Activated T-helper 1 cell treated with anti-CD3 and anti-CD28 coated beads, Interleukin-12 subunit alpha, Interleukin-12 subunit beta, Interleukin-2, Interleukin-4 antibody, amounts not matched to agents 30 ng/mL and 10 ng/mL and 1 ng/mL, durations not matched to agents 14 hours and 24 hours and 36 hours (primary cell): Measurements from ENCODE around the gene PLEKHA1. TPM values are rescaled to one million over a fixed set of nuclear protein-coding genes. Genes with fewer than 3 reads are reported as not detected.

Experiments
- DNase-seq: peaks from one replicate; pipeline ENCODE4 v3.0.0; 2021; ENCODE audit warnings: low spot score
- H3K27ac Mint-ChIP-seq: one replicate; pipeline ENCODE4 v1.8.0; 2021; ENCODE audit warnings: mild to moderate bottlenecking, mixed read lengths
- H3K27me3 Mint-ChIP-seq: one replicate; pipeline ENCODE4 v1.8.0; 2022; ENCODE audit warnings: mild to moderate bottlenecking, moderate library complexity, mixed read lengths; ENCODE audit not compliant: insufficient read depth
- H3K36me3 Mint-ChIP-seq: one replicate; pipeline ENCODE4 v1.8.0; 2021; ENCODE audit warnings: low read depth, mixed read lengths
- H3K4me1 Mint-ChIP-seq: one replicate; pipeline ENCODE4 v1.8.0; 2021; ENCODE audit warnings: low read depth, mixed read lengths
- H3K4me3 Mint-ChIP-seq: one replicate; pipeline ENCODE4 v1.8.0; 2021; ENCODE audit warnings: mild to moderate bottlenecking, moderate library complexity, mixed read lengths
- H3K9me3 Mint-ChIP-seq: one replicate; pipeline ENCODE4 v1.8.0; 2021; ENCODE audit warnings: mixed read lengths
- intact Hi-C: fragments of 100-400 bp; cut with micrococcal nuclease; formaldehyde crosslinking; loops from one replicate; pipeline ENCODE4 v1.15.1; 2024
- total RNA-seq: library from RNA; stranded (reverse); gene quantifications from 2 replicates; pipeline ENCODE4 v1.2.3, GENCODE V29; 2022

Gene PLEKHA1
- total RNA-seq, 1 donor from 2014 or later, result 4.1 TPM

DNA sequence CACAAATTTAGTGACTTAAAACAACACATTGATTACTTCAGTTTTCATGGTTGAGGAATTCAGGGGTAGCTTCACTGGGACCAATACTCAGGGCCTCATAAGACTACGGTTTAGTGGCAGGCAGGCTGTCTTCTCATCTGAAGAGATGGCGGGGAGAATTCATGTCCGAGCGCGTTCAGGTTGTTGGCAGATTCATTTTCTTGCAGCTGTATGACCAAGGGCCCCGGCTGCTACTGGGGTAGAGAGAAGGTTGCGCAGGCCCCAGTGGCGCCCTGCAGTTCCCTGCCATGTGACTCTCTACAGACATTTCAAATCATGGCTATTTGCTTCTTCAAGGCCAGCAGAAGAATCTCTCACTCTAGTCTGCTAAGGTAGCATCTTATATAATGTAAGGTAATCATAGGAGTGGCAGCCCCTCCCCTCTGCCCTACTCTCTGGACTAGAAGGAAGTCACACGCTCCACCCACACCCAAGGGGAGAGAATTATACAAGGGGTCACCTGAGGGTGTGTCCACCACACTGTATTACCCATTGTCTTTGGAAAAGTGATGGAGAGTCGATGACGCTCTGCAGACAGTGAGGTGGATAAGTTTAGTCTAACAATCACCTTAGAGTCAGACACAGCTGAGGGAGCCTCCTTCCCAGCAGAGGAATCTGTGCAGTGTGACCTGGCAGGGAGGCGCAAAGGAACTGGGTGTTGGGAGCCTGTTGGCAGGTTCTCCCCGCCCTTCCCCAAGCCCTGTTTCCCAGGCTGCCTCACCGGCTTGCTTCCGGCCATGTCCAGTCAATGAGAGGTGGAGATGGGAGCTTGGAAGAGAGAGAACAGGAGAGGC is 35.7 kb upstream of the PLEKHA1 start:
- peaks cover 11% of the 10 kb centered on the region for H3K27me3 Mint-ChIP-seq
- no peak overlapping the region for H3K4me3 Mint-ChIP-seq
- H3K4me1 Mint-ChIP-seq, result no peaks in the 10 kb centered on the region
- no peak overlapping the region for H3K27ac Mint-ChIP-seq
- H3K36me3 Mint-ChIP-seq, result no peaks in the 10 kb centered on the region
- H3K9me3 Mint-ChIP-seq, result no peaks in the 10 kb centered on the region
- intact Hi-C loops, result no loop called here
- no peak for DNase-seq

DNA sequence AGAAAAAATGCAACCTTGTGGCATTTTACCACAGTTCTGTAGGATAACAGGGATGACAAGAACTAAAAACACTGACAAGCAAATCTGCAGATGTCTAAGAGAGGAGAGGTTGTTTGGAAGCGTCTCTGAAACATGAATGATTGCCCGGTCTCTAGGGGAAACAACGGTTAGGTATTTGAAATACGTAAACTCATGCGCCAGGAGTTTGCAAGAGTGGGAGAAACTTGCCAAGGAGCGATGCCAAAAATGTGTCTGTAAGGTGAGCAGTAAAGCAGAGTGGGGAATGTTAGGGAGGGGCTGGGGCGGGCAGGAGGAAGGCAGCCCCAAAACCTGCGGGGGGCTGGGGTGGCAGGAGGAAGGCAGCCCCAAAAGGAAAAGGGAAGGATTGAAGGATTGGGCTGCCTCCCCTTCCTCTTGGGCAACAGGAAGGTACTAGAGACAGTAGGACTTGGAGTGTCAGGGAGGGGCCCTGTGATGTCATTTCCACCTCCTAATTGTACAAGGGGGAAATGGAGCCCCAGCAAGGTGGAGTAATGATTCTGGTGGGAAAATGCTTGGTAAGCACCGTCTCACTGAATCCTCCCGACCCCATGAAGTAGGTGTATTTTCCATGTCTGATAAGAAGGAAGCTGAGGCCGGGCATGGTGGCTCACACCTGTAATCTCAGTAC is 33.2 kb upstream of the PLEKHA1 start:
- Mint-ChIP-seq H3K27ac (no peak overlapping the region), H3K4me1 (no peaks in the 10 kb centered on the region), H3K9me3 (no peaks in the 10 kb centered on the region), H3K4me3 (no peak overlapping the region), H3K36me3 (no peaks in the 10 kb centered on the region), H3K27me3 (peaks cover 12% of the 10 kb centered on the region)
- intact Hi-C loops, result no loop called here
- DNase-seq, result no peak

- DNase-seq, result peak; percentile 12
- Mint-ChIP-seq H3K4me3 (no peak overlapping the region), H3K9me3 (no peaks in the 10 kb centered on the region), H3K4me1 (no peaks in the 10 kb centered on the region), H3K27me3 (peaks cover 12% of the 10 kb centered on the region), H3K27ac (no peak overlapping the region), H3K36me3 (no peaks in the 10 kb centered on the region)
- intact Hi-C loops, result loop anchor here (1.0 kb wide), 3 partner anchors 44 to 223 kb away; no protein-coding TSS in a partner anchor
These were observed 32.0 kb upstream of the PLEKHA1 start for GRCh38 chr10:122342293-122343134.

GRCh38 chr10:122343135-122343800 is 31.2 kb upstream of the PLEKHA1 start:
- H3K27me3 Mint-ChIP-seq, result peaks cover 9% of the 10 kb centered on the region
- H3K4me1 Mint-ChIP-seq, result no peaks in the 10 kb centered on the region
- no peak for DNase-seq
- no peak overlapping the region for H3K27ac Mint-ChIP-seq
- H3K4me3 Mint-ChIP-seq, result no peak overlapping the region
- no peaks in the 10 kb centered on the region for H3K9me3 Mint-ChIP-seq
- intact Hi-C loops, result no loop called here
- no peaks in the 10 kb centered on the region for H3K36me3 Mint-ChIP-seq

DNA sequence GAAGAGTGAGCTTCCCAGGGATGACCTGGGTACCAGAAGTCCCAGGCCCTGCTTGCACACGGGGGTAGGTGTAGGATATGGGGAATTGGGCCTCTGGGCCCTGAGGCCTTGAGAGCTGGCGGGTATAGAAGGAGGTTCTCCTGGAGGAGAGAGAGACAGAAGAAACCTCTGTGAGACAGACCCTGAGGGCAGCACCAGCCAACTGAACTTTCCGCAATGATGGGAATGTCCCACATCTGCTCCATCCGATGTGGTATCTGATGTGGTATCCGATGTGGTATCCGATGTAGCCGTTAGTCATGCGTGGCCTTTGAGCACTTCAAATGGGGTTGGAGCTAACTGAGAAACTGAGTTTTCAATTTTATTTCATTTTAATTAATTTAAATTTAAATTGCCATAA is 30.6 kb upstream of the PLEKHA1 start:
- Mint-ChIP-seq H3K27me3 (peaks cover 9% of the 10 kb centered on the region), H3K9me3 (no peaks in the 10 kb centered on the region), H3K27ac (no peak overlapping the region), H3K4me3 (no peak overlapping the region), H3K4me1 (no peaks in the 10 kb centered on the region), H3K36me3 (no peaks in the 10 kb centered on the region)
- intact Hi-C loops, result no loop called here
- DNase-seq, result no peak

DNA sequence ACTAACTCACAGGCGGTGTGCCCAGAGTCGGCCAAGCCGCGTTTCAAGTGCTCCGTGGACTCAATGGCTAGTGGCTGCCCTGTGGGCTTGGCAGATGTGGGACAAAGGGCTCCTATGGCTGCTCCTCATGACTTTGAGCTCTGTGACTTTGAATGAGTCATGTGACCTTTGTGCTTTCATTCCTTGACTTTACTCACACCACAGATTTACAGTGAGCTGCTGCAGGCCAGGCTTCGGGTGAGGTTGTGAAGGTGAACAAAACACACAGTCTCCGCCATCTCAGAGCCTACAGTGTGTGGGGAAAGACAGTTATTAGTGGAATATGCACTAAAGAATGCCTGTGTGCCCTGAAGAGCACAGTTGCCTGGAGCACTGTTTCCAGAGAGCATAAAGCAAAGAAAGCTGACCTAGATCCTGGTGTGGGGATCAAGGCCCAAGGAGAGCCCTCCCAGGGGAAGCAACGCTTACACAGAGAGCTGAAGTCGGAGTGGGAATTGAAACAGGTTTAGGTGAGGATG is 29.7 kb upstream of the PLEKHA1 start:
- Mint-ChIP-seq H3K4me1 (no peaks in the 10 kb centered on the region), H3K36me3 (no peaks in the 10 kb centered on the region), H3K4me3 (no peak overlapping the region), H3K9me3 (no peaks in the 10 kb centered on the region), H3K27ac (no peak overlapping the region), H3K27me3 (peaks cover 9% of the 10 kb centered on the region)
- no peak for DNase-seq
- intact Hi-C loops, result no loop called here

GRCh38 chr10:122346326-122346950 is 28.1 kb upstream of the PLEKHA1 start:
- no peaks in the 10 kb centered on the region for H3K36me3 Mint-ChIP-seq
- DNase-seq, result no peak
- H3K9me3 Mint-ChIP-seq, result no peaks in the 10 kb centered on the region
- peaks cover 4% of the 10 kb centered on the region for H3K27me3 Mint-ChIP-seq
- no peak overlapping the region for H3K27ac Mint-ChIP-seq
- intact Hi-C loops, result no loop called here
- H3K4me1 Mint-ChIP-seq, result no peaks in the 10 kb centered on the region
- H3K4me3 Mint-ChIP-seq, result no peak overlapping the region

- H3K27me3 Mint-ChIP-seq, result peaks cover 5% of the 10 kb centered on the region
- H3K4me3 Mint-ChIP-seq, result no peak overlapping the region
- no peaks in the 10 kb centered on the region for H3K4me1 Mint-ChIP-seq
- H3K27ac Mint-ChIP-seq, result no peak overlapping the region
- H3K9me3 Mint-ChIP-seq, result no peaks in the 10 kb centered on the region
- DNase-seq, result no peak
- intact Hi-C loops, result no loop called here
- no peaks in the 10 kb centered on the region for H3K36me3 Mint-ChIP-seq
These were observed 27.2 kb upstream of the PLEKHA1 start for GRCh38 chr10:122347170-122347841.

- DNase-seq, result no peak
- H3K36me3 Mint-ChIP-seq, result no peaks in the 10 kb centered on the region
- no peak overlapping the region for H3K4me3 Mint-ChIP-seq
- no peak overlapping the region for H3K27ac Mint-ChIP-seq
- H3K9me3 Mint-ChIP-seq, result no peaks in the 10 kb centered on the region
- intact Hi-C loops, result no loop called here
- H3K27me3 Mint-ChIP-seq, result peaks cover 7% of the 10 kb centered on the region
- H3K4me1 Mint-ChIP-seq, result no peaks in the 10 kb centered on the region
These were observed 26.0 kb upstream of the PLEKHA1 start for GRCh38 chr10:122348512-122348911.

GRCh38 chr10:122348935-122349361 is 25.6 kb upstream of the PLEKHA1 start:
- Mint-ChIP-seq H3K9me3 (no peaks in the 10 kb centered on the region), H3K4me1 (no peaks in the 10 kb centered on the region), H3K27me3 (peaks cover 5% of the 10 kb centered on the region), H3K4me3 (no peak overlapping the region), H3K27ac (no peak overlapping the region), H3K36me3 (no peaks in the 10 kb centered on the region)
- no peak for DNase-seq
- intact Hi-C loops, result no loop called here

- no peaks in the 10 kb centered on the region for H3K36me3 Mint-ChIP-seq
- H3K27me3 Mint-ChIP-seq, result peaks cover 5% of the 10 kb centered on the region
- no peaks in the 10 kb centered on the region for H3K4me1 Mint-ChIP-seq
- H3K9me3 Mint-ChIP-seq, result no peaks in the 10 kb centered on the region
- no peak overlapping the region for H3K27ac Mint-ChIP-seq
- DNase-seq, result no peak
- intact Hi-C loops, result no loop called here
- no peak overlapping the region for H3K4me3 Mint-ChIP-seq
These were observed 24.6 kb upstream of the PLEKHA1 start for GRCh38 chr10:122349758-122350369.
